K562 (cell line): ENCODE data around the gene NUP210. TPM values are rescaled to one million over a fixed set of nuclear protein-coding genes. Genes with fewer than 3 reads are reported as not detected.
A peak's percentile ranks its signal among the peaks of the same experiment; 100 is the strongest.

Source experiments
- ATAC-seq: fragments of 200-7000 bp; cut with Tn5 transposase; 3 replicates; pipeline ENCODE4 v1.9.1; 2020; ENCODE audit warnings: moderate library complexity
- BruUV-seq: library from RNA; stranded (reverse); fragments of 400-500 nt; replicated peaks from 2 replicates; lab custom pipeline; 2021; lab: Mats Ljungman, UMichigan
- CTCF ChIA-PET: fragments of 300-600 bp; formaldehyde crosslinking; extraction: SDS; loops from one replicate; lab custom pipeline; 2021; ENCODE audit warnings: low intra/inter-chr PET ratio; lab: Yijun Ruan, JAX
- POLR2A ChIA-PET: fragments of 300-600, 350-650 bp; sonication (Branson Sonifier 250); formaldehyde crosslinking; extraction: SDS; loops from one replicate; lab custom pipeline; 2021; ENCODE audit warnings: antibody characterized with exemption, inconsistent platforms; lab: Yijun Ruan, JAX
- DNase-seq, 4 experiments: peaks; one replicate each; pipeline versions ENCODE4 v3.0.0 to v3.0.0-alpha.2; 2011 to 2018; ENCODE audit warnings: low spot score in 3 of 4, mixed read lengths in 3 of 4; ENCODE audit errors: extremely low read depth in 1 of 4
- FAIRE-seq: peaks from 2 replicates; lab custom pipeline; 2011; peaks lifted over from hg19 to GRCh38; lab: Jason Lieb, UNC
- H2AFZ ChIP-seq: 2 replicates; pipeline ENCODE4 v1.6.0; 2011; ENCODE audit warnings: low read depth, low read length, control low read depth, inconsistent platforms
- H3K27ac ChIP-seq: fragments of 200-600 bp; 3 replicates; pipeline ENCODE4 v1.8.0; 2011; ENCODE audit warnings: low read depth, mild to moderate bottlenecking, control low read depth, inconsistent platforms, low read length, moderate library complexity, mixed read lengths; ENCODE audit errors: extremely low read depth
- H3K27me3 ChIP-seq, 2 experiments: fragments of 300-600 bp in 1 of 2; 2 replicates in 1 of 2; 3 replicates in 1 of 2; pipeline versions ENCODE4 v1.6.0 to v1.8.0; 2011; ENCODE audit warnings: inconsistent platforms in 2 of 2, low read length in 2 of 2, mild to moderate bottlenecking in 1 of 2, mixed read lengths in 1 of 2, moderate library complexity in 1 of 2; ENCODE audit not compliant: control insufficient read depth in 2 of 2, insufficient read depth in 2 of 2
- H3K36me3 ChIP-seq: fragments of 300-600 bp; 3 replicates; pipeline ENCODE4 v1.8.0; 2011; ENCODE audit warnings: mild to moderate bottlenecking, low read length, inconsistent platforms; ENCODE audit not compliant: control insufficient read depth, insufficient read depth
- H3K4me1 ChIP-seq, 2 experiments: fragments of 200-600 bp in 1 of 2; replicated peaks in 1 of 2; 2 replicates in 1 of 2; 3 replicates in 1 of 2; pipeline versions ENCODE4 v1.5.1 to v1.8.0; 2011; ENCODE audit warnings: inconsistent platforms in 2 of 2, low read length in 2 of 2, mild to moderate bottlenecking in 1 of 2, mixed read lengths in 1 of 2, moderate library complexity in 1 of 2; ENCODE audit not compliant: control insufficient read depth in 2 of 2, insufficient read depth in 2 of 2
- H3K4me2 ChIP-seq: 2 replicates; pipeline ENCODE4 v1.6.1; 2011; ENCODE audit warnings: low read length, control low read depth, inconsistent platforms, mixed read lengths; ENCODE audit not compliant: insufficient read depth
- H3K4me3 ChIP-seq: fragments of 200-600 bp; sonication (generic), shearing (Covaris generic); 2 replicates; pipeline ENCODE4 v1.5.1; 2016; ENCODE audit warnings: control low read depth, inconsistent platforms
- H3K79me2 ChIP-seq: fragments of 200-600 bp; 3 replicates; pipeline ENCODE4 v1.8.0; 2011; ENCODE audit warnings: low read length, inconsistent platforms; ENCODE audit not compliant: control insufficient read depth, insufficient read depth
- H3K9ac ChIP-seq, 2 experiments: 2 replicates each; pipeline versions ENCODE4 v1.6.0 to v1.6.1; 2011; ENCODE audit warnings: low read depth in 2 of 2, low read length in 2 of 2, control low read depth in 1 of 2, inconsistent platforms in 1 of 2, mild to moderate bottlenecking in 1 of 2, mixed read lengths in 1 of 2; ENCODE audit not compliant: insufficient read depth in 1 of 2
- H3K9me1 ChIP-seq: one replicate; pipeline ENCODE4 v1.6.0; 2011; ENCODE audit warnings: inconsistent platforms, mild to moderate bottlenecking, low read length, moderate library complexity; ENCODE audit not compliant: control insufficient read depth, insufficient read depth
- H3K9me3 ChIP-seq: replicated peaks from 2 replicates; pipeline ENCODE4 v1.5.1; 2011; ENCODE audit warnings: low read depth, low read length, inconsistent platforms; ENCODE audit not compliant: control insufficient read depth, insufficient read depth
- H4K20me1 ChIP-seq: replicated peaks from 2 replicates; pipeline ENCODE4 v1.6.1; 2011; ENCODE audit warnings: low read length, inconsistent platforms, mixed read lengths; ENCODE audit not compliant: control insufficient read depth, insufficient read depth
- ADNP ChIP-seq: fragments of 200-800 bp; sonication (Bioruptor generic); IDR thresholded peaks from 2 replicates; pipeline ENCODE4 v1.6.1; 2016; ENCODE audit warnings: missing genetic modification characterization, missing compliant biosample characterization
- C11orf30 ChIP-seq: fragments of 450-650 bp; IDR thresholded peaks from 2 replicates; pipeline ENCODE4 v1.6.1; 2016; ENCODE audit warnings: low read depth, mild to moderate bottlenecking
- CBX1 ChIP-seq: sonication (generic); IDR thresholded peaks from 2 replicates; pipeline ENCODE4 v1.6.1; 2016; ENCODE audit warnings: antibody characterized with exemption, low read depth, mild to moderate bottlenecking
- HNRNPLL ChIP-seq: fragments of 200-400 bp; formaldehyde crosslinking; IDR thresholded peaks from 2 replicates; pipeline ENCODE4 v1.6.1; 2017; ENCODE audit warnings: low read length, low read depth, mild to moderate bottlenecking; ENCODE audit not compliant: poor library complexity, severe bottlenecking
- IRF2 ChIP-seq: sonication (generic); formaldehyde crosslinking; IDR thresholded peaks from 2 replicates; pipeline ENCODE4 v1.8.1; 2022; ENCODE audit warnings: mild to moderate bottlenecking, missing genetic modification reagents
- L3MBTL2 ChIP-seq: fragments of 450-650 bp; IDR thresholded peaks from 2 replicates; pipeline ENCODE4 v1.6.1; 2016; ENCODE audit warnings: mild to moderate bottlenecking, moderate library complexity
- MTF1 ChIP-seq: fragments of 250-450 bp; sonication (Bioruptor Pico); IDR thresholded peaks from 2 replicates; pipeline ENCODE4 v1.9.0; 2021; ENCODE audit warnings: moderate library complexity, mild to moderate bottlenecking, inconsistent platforms, borderline replicate concordance
- PML ChIP-seq: IDR thresholded peaks from 2 replicates; pipeline ENCODE4 v1.6.1; 2012; ENCODE audit warnings: low read length, inconsistent platforms
- RB1 ChIP-seq: fragments of 450-650 bp; IDR thresholded peaks from 2 replicates; pipeline ENCODE4 v1.6.1; 2017; ENCODE audit warnings: low read depth, mild to moderate bottlenecking
- SMAD3 ChIP-seq: fragments of 450-650 bp; formaldehyde crosslinking; conservative IDR thresholded peaks from 2 replicates; pipeline ENCODE4 v1.4.0; 2020; ENCODE audit warnings: mild to moderate bottlenecking
- ZEB2 ChIP-seq: fragments of 450-650 bp; IDR thresholded peaks from 2 replicates; pipeline ENCODE4 v1.6.1; 2016
- ZNF146 ChIP-seq: IDR thresholded peaks from one replicate; pipeline ENCODE4 v1.6.1; 2018; ENCODE audit warnings: missing compliant biosample characterization; ENCODE audit not compliant: unreplicated experiment
- WGBS: fragments of 100-300 bp; shearing (Covaris generic); methylation state at CpG from one replicate; pipeline ENCODE4 v1.1.6; 2016; ENCODE audit warnings: low coverage, mixed read lengths; ENCODE audit not compliant: insufficient coverage; ENCODE audit errors: missing lambda C conversion rate; 5-methylcytosine and 5-hydroxymethylcytosine counted together
- in situ Hi-C: fragments of 300-500 bp; cut with MboI; formaldehyde crosslinking; loops from 4 replicates; pipeline ENCODE4 v1.15.0; 2018; ENCODE audit warnings: inconsistent platforms, mixed read lengths
- intact Hi-C: fragments of 100-400 bp; cut with micrococcal nuclease; formaldehyde crosslinking; loops from 2 replicates; pipeline ENCODE4 v1.14.2; 2022
- polyA plus RNA-seq, 8 experiments: library from polyadenylated mRNA; depleted of rRNA in 4 of 8; stranded (reverse) in 5 of 8; unstranded in 3 of 8; fragments of >200 nt; fragmentation: Nextera tagmentation in 2 of 8; fragmentation: Illumina TruSeq in 1 of 8; extraction: Ambion mirVana in 2 of 8; extraction: Trizol in 1 of 8; gene quantifications; 2 replicates each; pipeline versions ENCODE4 v1.2.1 to v1.2.3, GENCODE V29; 2011 to 2014; ENCODE audit warnings: inconsistent platforms in 1 of 8, missing spikeins in 1 of 8
- total RNA-seq, 7 experiments: library from RNA; depleted of rRNA in 6 of 7; stranded (reverse); fragments of >200 nt in 6 of 7; fragmentation: Illumina TruSeq in 2 of 7; extraction: Trizol in 2 of 7; gene quantifications; 2 replicates each; pipeline versions ENCODE4 v1.2.1 to v1.2.3, GENCODE V29; 2011 to 2021; ENCODE audit warnings: low replicate concordance in 1 of 7
- TF ChIP-seq, protein P1 (sequence below): fragments of 250-450 bp; sonication (Bioruptor Pico); IDR thresholded peaks from 2 replicates; pipeline ENCODE4 v1.8.0; 2021; ENCODE audit warnings: mild to moderate bottlenecking, moderate library complexity

Gene NUP210
- total and polyA plus RNA-seq, 9 of the 15 experiments (the other 6 are each of a cell fraction or from before 2014, with no cell fraction given), result 1.2 to 138 (median 44.0) TPM

DNA sequence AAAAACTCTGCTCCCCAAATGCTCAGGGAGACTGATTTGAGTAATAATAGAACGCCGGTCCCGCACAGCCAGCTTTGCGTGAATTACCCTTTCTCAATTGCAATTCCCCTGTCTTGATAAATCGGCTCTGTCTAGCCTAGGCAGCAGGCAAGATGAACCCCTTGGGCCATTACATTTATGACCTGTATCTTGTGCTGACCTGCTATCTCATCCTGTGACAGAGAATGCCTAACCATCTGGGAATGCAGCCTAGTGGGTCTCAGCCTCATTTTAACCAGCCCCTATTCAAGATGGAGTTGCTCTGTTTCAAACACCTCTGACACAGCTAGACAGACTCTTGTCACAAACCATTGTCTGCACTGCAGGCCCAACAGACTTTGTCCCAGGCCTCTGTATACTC lies 13.8 kb upstream of the NUP210 start:
- Histone ChIP-seq H3K4me2 (no peak overlapping the region), H3K27ac (no peak overlapping the region), H3K27me3 (no peaks in the 10 kb centered on the region; a peak in 1 of 5 replicates), H3K4me1 (peaks cover 10 to 13% of the 10 kb centered on the region in 2 experiments; a peak in 3 of 5 replicates), H3K9ac (no peak overlapping the region), H3K36me3 (no peaks in the 10 kb centered on the region), H2AFZ (peak overlapping the region; percentile 37), H3K4me3 (no peak overlapping the region), H3K9me1 (no peaks in the 10 kb centered on the region), H3K79me2 (no peaks in the 10 kb centered on the region), H3K9me3 (no peaks in the 10 kb centered on the region), H4K20me1 (no peaks in the 10 kb centered on the region)
- FAIRE-seq (no peak), ATAC-seq (no peak), DNase-seq (no peak)
- no TSS peak for BruUV-seq
- ChIA-PET CTCF (no interaction called here), POLR2A (interaction anchor here (0.6 to 1.7 kb wide), 3 partner anchors 10 to 116 kb away, joined by 3 to 4 read pairs (median 3); no protein-coding TSS in a partner anchor)
- TF ChIP-seq HNRNPLL (no peak), CBX1 (no peak), ADNP (tag) (no peak), MTF1 (CRISPR knock-in tag) (no peak), L3MBTL2 (no peak), C11orf30 (no peak), IRF2 (CRISPR knock-in tag) (no peak), RB1 (no peak), PML (no peak), ZEB2 (no peak), SMAD3 (no peak), ZNF146 (CRISPR knock-in tag) (no peak)
- TF ChIP-seq, protein P1, sequence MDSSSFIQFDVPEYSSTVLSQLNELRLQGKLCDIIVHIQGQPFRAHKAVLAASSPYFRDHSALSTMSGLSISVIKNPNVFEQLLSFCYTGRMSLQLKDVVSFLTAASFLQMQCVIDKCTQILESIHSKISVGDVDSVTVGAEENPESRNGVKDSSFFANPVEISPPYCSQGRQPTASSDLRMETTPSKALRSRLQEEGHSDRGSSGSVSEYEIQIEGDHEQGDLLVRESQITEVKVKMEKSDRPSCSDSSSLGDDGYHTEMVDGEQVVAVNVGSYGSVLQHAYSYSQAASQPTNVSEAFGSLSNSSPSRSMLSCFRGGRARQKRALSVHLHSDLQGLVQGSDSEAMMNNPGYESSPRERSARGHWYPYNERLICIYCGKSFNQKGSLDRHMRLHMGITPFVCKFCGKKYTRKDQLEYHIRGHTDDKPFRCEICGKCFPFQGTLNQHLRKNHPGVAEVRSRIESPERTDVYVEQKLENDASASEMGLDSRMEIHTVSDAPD (CRISPR knock-in tag), result no peak
- intact Hi-C loops, result no loop called here
- WGBS, result 63% methylated on average over 5 of the region's 5 CpGs
- in situ Hi-C loops, result no loop called here
